Fibroblast of upper back skin (primary cell): ENCODE data around the gene SLCO4A1.

Experiments
- DNase-seq: peaks from one replicate; pipeline ENCODE4 v3.0.0-alpha.2; 2013

Gene SLCO4A1

GRCh38 chr20:62703853-62704228 is 61.5 kb downstream of the SLCO4A1 start:
- DNase-seq, result no peak

DNA sequence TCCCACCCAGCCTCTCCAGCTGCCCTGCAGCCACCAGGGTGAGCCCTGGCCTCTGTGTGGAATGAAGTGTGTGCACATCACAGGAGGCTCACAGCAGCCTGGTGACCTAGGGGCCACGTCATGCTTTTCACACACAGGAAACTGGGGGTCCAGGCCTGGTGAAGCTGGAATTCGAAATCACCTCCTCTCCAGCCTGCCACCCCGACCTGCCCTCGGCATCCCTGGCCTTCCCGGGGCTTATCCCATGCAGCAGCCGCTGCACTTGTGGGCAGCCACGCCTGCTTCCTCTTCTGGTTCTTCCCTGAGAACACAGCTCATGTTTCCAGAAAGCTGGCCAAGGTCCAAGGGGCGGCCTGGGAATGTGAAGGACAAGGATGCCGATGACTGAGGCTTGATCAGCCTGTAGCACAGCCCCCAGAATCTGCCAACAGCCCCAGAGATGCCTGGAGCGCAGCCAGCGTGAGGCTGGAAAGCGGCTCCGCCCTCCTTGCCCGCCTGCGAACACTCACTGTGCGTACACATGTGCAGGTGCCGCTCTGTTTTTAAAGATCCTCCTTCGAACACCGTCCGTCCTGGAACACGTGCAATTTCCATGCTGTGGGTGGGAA is 62.1 kb downstream of the SLCO4A1 start:
- DNase-seq, result peak; percentile 93

GRCh38 chr20:62705627-62706026 is 63.3 kb downstream of the SLCO4A1 start:
- DNase-seq, result no peak

DNA sequence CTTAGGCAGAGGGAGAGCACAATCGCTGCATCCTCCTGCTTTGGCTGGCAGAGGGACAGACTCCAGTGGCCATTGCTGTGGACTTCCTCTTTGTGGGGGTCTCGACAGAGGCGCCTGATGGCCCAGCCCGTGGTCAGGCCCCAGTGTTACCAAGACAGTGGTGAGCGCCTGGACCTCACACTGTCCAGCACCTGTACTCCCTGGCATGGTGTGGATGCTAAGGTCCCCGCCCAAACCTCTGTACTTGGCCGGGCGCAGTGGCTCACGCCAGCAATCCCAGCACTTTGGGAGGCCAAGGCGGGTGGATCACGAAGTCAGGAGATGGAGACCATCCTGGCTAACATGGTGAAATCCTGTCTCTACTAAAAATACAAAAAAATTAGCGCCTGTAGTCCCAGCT is 64.0 kb downstream of the SLCO4A1 start:
- no peak for DNase-seq

DNA sequence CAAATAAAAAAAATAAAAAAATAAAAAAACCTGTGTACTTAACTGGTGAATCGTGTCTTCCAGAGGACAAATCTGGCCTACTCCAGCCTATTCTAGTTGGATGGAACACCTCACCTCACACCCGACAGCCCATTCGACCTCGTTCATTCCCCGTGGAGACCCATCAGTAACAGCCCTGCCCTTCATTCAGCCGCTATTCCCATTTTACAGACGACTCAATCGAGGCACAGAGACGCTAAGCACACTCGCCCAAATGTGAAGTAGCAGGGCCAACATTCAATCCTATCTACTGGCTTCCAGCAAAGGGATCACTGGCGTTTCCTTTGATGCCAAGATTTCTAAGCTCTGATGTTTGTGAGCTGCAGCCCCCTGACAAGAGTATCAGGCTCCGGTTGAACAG is 64.6 kb downstream of the SLCO4A1 start:
- DNase-seq, result no peak

DNA sequence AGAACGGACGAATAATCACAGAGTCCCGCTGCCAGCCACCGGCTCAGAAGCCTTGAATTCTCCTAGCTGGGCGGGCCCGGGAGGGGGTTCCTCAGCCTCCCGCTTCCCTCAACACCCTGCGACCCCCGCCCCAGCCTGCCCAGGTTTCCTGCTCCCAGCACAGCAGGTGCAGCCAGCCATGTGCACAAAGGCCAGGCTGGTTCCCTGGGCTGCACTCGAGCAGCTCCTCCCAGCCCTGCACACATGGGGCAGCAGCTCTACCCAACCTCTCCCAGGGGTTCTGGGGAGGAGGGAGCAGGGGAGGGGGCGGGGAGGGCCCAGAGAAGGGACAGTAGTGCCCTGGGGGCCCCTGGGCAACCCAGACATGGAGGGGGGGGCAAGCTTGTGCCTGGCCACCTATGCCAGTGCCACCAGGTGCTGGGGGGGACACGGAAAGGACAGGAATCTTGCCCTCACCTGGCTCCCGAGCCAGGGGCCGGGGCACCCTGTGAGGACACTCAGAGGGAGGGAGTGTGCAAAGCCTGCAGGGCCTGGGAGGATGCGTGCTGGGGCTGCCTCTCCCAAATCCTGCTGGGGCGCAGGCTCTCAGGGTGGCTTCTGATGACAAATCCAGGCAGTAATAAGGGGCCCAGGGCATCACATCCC is 65.1 kb downstream of the SLCO4A1 start:
- no peak for DNase-seq

- DNase-seq, result no peak
These were observed 65.7 kb downstream of the SLCO4A1 start for GRCh38 chr20:62707921-62708521.

GRCh38 chr20:62708591-62709536 is 66.6 kb downstream of the SLCO4A1 start, which contains the start of gene NTSR1:
NTSR1 (plus strand) TSS chr20:62708836; CDS start chr20:62709208, 372 bp downstream.
- DNase-seq, result no peak

- DNase-seq, result no peak
These were observed 67.2 kb downstream of the SLCO4A1 start for GRCh38 chr20:62709537-62709905.

DNA sequence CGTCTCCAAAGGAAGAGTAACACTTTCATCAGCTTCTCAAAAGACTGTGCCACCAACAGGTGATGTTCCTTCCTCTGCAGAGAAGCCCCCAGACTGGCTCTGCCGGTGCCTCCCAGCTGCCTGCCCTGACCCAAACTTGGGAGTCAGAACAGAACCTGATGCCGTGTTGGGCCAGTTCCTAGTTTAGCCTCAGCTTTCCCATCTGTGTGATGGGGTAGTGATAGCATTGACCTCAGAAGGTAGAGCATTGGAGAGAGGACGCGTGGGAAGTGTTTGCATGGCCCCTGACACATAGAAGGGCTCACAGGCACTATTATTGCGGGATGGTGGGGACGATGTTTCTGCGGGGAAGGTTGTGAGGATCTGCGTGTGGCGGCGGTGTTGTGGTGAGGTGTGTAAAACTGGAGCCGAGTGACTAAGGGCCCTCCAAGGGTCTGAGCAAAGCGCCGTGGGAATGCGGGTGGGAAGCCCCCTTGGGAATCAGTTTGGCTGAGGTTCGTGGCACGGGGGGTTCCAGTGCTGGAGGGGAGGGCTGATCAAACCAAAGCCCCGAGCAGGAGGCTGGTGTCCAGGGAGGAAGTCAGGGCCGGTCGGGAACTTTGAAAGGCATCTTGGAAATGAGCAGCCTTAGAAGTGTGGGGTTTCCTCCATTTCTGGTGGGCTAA is 68.0 kb downstream of the SLCO4A1 start:
- no peak for DNase-seq

- DNase-seq, result no peak
These were observed 68.8 kb downstream of the SLCO4A1 start for GRCh38 chr20:62710886-62711702.

- no peak for DNase-seq
These were observed 69.4 kb downstream of the SLCO4A1 start for GRCh38 chr20:62711703-62712101.

DNA sequence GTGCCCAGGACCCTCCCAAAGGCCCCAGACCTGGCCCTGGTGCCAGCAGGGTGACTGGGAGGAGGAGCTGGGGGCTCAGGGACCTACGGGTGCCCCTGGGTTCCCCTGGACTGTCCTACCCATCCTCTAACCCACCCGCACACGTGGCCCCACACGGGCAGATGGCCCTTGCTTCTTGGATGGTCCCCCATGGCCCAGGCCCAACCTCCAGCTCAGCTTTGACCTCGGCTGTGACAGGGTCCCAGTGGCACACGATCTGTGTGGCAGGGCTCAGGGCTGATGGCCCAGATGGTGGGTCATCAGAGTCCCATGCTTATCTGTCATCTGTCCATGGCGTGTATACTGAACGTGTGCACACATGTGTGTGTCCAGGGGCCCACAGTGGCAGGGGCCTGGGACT is 70.3 kb downstream of the SLCO4A1 start:
- DNase-seq, result no peak

DNA sequence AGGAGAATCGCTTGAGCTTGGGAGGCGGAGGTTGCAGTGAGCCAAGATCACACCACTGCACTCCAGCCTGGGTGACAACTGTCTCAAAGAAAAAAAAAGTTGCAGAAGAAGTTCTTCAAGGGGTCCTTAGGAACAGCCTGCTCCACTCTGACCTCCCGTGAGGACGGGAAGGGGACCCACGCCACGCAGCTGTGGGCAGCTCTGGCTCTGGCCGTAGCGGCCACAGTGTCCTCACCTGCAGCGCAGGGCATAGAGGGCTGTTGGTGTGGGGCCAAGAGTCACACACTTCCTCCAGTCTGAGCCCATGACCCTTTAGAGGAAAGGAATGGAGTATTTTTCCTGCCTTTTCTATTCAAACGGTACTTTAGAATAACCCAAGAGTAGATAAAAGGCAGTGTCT is 71.7 kb downstream of the SLCO4A1 start:
- no peak for DNase-seq

GRCh38 chr20:62714799-62715198 is 72.5 kb downstream of the SLCO4A1 start:
- no peak for DNase-seq

DNA sequence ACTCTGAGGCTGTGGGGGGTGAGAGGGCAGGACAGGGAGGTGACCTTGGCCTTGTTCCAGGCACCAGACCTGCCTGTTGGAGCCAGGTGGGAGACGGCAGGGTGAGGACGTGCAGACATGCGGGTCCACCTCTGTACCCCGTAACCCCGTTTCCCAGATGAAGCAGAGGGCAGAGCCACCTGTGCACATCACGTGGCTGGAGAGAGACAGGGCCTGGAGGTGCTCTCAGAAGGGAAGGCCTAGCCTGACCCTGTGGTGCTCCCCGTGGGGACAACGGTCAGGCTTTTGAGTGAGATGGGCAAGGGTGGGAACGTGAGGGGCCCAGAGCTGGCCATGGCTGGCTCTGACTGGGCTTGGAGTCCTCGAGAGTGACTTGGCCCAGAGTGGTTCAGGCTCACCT is 72.9 kb downstream of the SLCO4A1 start:
- DNase-seq, result no peak

GRCh38 chr20:62716198-62716940 is 74.1 kb downstream of the SLCO4A1 start:
- DNase-seq, result peak; percentile 8

DNA sequence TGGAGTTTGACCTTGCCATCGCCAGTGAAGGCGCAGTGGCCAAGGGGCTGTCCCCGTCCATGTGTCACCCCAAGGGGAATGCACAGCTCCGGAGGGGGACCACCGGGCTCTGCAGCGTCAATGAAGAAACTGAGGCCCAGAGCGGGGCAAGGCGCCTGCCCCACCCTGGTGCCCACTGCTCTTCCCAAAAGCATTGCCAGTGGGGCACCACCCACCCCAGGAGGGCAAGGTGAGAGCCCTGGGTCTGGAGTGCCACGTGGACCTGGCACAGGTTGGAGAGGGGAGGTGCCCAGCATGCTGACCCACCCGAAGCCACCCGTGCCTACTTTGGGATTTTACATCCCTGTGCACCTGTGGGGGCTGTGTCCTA is 74.6 kb downstream of the SLCO4A1 start:
- DNase-seq, result no peak

DNA sequence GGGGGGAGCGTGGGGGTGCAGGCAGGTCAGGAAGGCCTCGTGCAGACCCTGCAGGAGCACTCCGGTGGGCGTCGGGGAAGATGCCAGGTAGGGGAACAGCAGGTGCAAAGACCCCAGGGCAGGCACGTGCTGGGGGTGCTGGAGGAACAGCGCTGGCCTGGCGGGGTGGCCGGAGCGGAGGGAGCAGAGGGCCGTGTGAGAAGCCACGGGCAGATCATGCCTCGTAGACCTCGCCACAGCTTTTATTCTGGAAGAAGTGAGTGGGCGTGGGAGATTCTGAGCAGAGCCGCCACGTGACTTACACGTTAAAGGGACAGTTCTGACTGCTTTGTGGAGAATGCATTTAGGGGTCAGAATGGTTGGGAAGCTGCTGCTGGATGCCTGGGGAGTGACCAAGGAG is 75.6 kb downstream of the SLCO4A1 start:
- DNase-seq, result no peak

DNA sequence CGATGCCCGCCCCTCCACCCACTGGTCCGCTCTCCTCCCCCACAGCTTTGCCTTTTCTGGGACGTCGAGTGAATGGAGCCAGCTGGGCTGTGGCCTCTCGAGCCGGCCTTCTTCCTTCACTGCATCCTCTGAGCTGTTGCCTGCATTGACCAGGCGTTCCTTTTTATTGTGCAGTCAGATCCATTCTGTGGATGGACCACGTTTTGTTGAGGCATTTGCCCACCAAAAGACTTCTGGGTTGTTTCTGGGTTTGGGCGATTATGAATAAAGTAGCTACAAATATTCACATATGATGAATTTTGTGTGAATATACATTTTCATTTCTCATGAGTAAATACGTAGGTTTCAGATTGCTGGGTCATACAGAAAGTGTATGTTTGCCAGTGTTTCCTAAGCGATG is 76.2 kb downstream of the SLCO4A1 start:
- no peak for DNase-seq

- peak; percentile 32 for DNase-seq
These were observed 77.1 kb downstream of the SLCO4A1 start for GRCh38 chr20:62719250-62719935.
